ENCODE data around the gene FHAD1. TPM values are rescaled to one million over a fixed set of nuclear protein-coding genes. Genes with fewer than 3 reads are reported as not detected.
A peak's percentile ranks its signal among the peaks of the same experiment; 100 is the strongest.

The FHAD1 gene
- total RNA-seq, 4 donors from 2014 or later = not detected

DNA sequence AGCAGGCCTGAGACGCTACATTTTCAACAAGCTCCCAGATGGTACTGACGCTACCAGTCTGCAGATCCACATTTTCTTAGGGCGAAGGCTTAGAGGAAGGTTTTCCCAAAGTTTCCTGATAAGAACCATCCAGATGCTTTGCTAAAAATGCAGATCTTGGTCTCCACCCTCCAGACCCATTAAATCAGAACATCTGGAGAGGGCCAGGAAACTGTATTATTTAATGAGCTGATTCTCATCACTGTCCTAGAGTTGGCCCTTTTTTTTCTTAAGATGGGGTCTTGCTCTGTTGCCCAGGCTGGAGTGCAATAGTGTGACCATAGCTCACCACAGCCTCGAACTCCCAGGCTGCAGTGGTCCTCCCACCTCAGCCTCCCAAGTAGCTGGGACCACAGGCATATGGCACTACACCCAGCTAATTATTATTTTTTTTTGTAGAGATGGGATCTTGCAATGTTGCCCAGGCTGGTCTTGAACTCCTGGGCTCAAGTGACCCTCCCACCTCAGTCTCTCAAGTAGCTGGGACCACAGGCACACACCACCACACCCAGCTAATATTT, 95.5 kb downstream of the FHAD1 start:
- in situ Hi-C loops (cut with MboI; ENCODE audit: low sequenced_read_pairs in 4 of 4) = no loop called here
- H3K4me3 ChIP-seq = no peak overlapping the region
- TF ChIP-seq, protein P1, sequence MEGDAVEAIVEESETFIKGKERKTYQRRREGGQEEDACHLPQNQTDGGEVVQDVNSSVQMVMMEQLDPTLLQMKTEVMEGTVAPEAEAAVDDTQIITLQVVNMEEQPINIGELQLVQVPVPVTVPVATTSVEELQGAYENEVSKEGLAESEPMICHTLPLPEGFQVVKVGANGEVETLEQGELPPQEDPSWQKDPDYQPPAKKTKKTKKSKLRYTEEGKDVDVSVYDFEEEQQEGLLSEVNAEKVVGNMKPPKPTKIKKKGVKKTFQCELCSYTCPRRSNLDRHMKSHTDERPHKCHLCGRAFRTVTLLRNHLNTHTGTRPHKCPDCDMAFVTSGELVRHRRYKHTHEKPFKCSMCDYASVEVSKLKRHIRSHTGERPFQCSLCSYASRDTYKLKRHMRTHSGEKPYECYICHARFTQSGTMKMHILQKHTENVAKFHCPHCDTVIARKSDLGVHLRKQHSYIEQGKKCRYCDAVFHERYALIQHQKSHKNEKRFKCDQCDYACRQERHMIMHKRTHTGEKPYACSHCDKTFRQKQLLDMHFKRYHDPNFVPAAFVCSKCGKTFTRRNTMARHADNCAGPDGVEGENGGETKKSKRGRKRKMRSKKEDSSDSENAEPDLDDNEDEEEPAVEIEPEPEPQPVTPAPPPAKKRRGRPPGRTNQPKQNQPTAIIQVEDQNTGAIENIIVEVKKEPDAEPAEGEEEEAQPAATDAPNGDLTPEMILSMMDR (IDR thresholded peaks at IDR 0.05 in 4 of 5, conservative IDR thresholded peaks at IDR 0.05 in 1 of 5) = no peak
- TF ChIP-seq POLR2A (IDR thresholded peaks at IDR 0.05) = no peak
- peaks cover 0 to 4% of the 10 kb centered on the region in 2 donors for H3K4me1 ChIP-seq
- DNase-seq = no peak
- H3K27ac ChIP-seq = no peak overlapping the region
- peaks cover 3 to 8% (median 3%) of the 10 kb centered on the region in 3 donors for H3K27me3 ChIP-seq
- no peaks in the 10 kb centered on the region for H3K36me3 ChIP-seq
- no peak for ATAC-seq
- H3K9me3 ChIP-seq = no peaks in the 10 kb centered on the region
- intact Hi-C loops (cut with DNase I; ENCODE audit: low total_unique reads) = no loop called here

DNA sequence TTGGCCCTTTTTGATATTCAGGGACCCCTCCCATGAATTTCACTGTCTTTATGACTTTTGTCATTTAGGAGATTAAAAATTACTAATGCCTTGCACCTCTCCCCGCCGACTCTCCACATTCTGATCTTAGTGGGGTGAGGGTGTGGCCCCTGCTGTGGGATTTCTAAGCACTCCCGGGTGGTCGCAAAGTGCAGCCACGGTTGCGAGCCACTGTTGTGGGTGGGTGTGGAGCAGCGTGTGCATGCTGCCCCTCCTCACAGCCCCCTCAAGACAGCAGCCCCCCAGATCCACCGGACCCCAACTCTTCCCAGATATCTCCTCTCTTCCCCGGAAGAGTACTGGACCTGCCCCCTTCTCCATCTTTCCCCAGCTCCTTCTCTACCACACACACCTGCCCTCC, 96.1 kb downstream of the FHAD1 start:
- no peak overlapping the region for H3K4me3 ChIP-seq
- no peaks in the 10 kb centered on the region for H3K36me3 ChIP-seq
- in situ Hi-C loops (cut with MboI; ENCODE audit: low sequenced_read_pairs in 4 of 4) = no loop called here
- no peaks in the 10 kb centered on the region for H3K4me1 ChIP-seq
- intact Hi-C loops (cut with DNase I; ENCODE audit: low total_unique reads) = no loop called here
- no peak for ATAC-seq
- no peaks in the 10 kb centered on the region for H3K9me3 ChIP-seq
- no peak for DNase-seq
- TF ChIP-seq, protein P1 (IDR thresholded peaks at IDR 0.05 in 4 of 5, conservative IDR thresholded peaks at IDR 0.05 in 1 of 5) = no peak
- no peak for TF ChIP-seq POLR2A (IDR thresholded peaks at IDR 0.05)
- peaks cover 3 to 8% (median 3%) of the 10 kb centered on the region in 3 donors for H3K27me3 ChIP-seq
- no peak overlapping the region for H3K27ac ChIP-seq

DNA sequence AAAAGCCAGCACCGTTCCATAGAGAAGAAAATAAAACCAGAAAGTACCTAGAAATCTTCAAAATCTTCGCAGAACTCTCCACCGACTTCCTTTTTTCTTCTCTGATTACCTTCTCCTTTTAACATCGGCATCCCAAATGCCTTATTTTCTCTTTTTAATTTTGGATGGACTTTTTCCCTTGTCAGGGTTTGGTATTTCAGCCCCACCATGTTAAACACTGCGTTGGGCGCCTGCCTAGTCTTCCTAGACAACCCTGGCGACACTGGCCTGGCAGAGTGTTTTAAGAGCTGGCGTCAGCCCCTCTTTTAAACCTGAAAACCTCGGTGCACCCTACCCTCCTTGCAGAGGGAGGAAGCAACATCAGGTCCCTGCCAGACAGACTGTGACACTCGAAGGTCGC, 96.7 kb downstream of the FHAD1 start:
- no peaks in the 10 kb centered on the region for H3K9me3 ChIP-seq
- H3K27me3 ChIP-seq = peaks cover 3 to 8% (median 3%) of the 10 kb centered on the region in 3 donors
- H3K4me3 ChIP-seq = no peak overlapping the region
- no peak for ATAC-seq
- H3K4me1 ChIP-seq = no peaks in the 10 kb centered on the region
- in situ Hi-C loops (cut with MboI; ENCODE audit: low sequenced_read_pairs in 4 of 4) (no loop called here), intact Hi-C loops (cut with DNase I; ENCODE audit: low total_unique reads) (no loop called here)
- H3K27ac ChIP-seq = peak overlapping the region in 1 of 4 donors; percentile 44
- DNase-seq = no peak
- TF ChIP-seq POLR2A (IDR thresholded peaks at IDR 0.05) = no peak
- TF ChIP-seq, protein P1 (IDR thresholded peaks at IDR 0.05 in 4 of 5, conservative IDR thresholded peaks at IDR 0.05 in 1 of 5) = no peak
- H3K36me3 ChIP-seq = no peaks in the 10 kb centered on the region

DNA sequence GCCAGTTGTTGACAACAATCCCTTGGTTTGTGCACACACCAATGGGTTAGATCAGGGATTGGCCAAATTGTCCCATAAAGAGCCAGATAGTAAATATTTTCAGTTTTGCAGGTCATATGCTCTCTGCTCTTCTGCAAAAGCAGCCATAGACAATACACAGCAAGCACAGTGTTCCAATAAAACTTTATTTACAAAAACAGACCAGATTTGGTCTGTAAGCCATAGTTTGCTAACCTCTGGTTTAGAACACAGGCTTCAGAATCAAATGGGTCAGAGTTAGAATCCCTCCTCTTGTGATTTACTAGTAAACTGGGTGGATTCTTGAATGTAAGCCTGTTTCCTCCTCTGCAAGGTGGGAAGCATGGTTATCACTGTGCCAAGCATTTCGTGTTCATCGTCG, 97.4 kb downstream of the FHAD1 start:
- in situ Hi-C loops (cut with MboI; ENCODE audit: low sequenced_read_pairs in 4 of 4) (no loop called here), intact Hi-C loops (cut with DNase I; ENCODE audit: low total_unique reads) (no loop called here)
- no peak for ATAC-seq
- DNase-seq = no peak
- Histone ChIP-seq H3K4me1 (no peaks in the 10 kb centered on the region), H3K4me3 (no peak overlapping the region), H3K36me3 (no peaks in the 10 kb centered on the region), H3K9me3 (no peaks in the 10 kb centered on the region), H3K27ac (peak overlapping the region in 1 of 4 donors; percentile 18), H3K27me3 (peaks cover 3 to 8% (median 3%) of the 10 kb centered on the region in 3 donors)
- TF ChIP-seq, protein P1 (IDR thresholded peaks at IDR 0.05 in 4 of 5, conservative IDR thresholded peaks at IDR 0.05 in 1 of 5) = no peak
- no peak for TF ChIP-seq POLR2A (IDR thresholded peaks at IDR 0.05)
